ENCODE results near the gene KLHL26. TPM values are rescaled to one million over a fixed set of nuclear protein-coding genes. Genes with fewer than 3 reads are reported as not detected.

The KLHL26 gene
- total RNA-seq, 1 experiment from 2014 or later = 7.1 TPM

DNA sequence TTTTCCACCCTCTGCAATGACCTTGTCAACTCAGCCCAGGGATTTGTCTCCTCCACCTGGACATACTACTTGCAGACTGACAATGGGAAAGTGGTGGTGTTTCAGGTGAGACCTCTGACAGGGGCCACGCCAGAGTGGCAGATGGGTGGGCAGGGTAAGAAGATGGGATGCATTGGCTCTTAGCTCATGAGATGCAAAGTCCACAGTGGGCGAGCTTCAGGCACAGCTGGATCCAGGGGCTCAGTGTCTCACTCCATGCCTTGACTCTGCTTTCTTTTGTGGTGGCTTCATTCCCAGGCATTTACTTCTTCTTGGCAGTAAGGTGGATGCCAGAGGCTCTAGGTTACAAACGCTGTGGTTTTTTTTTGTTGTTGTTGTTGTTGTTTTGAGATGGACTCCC lies 20.8 kb upstream of the KLHL26 start:
- Histone ChIP-seq H3K27me3 (ENCODE audit: control insufficient read depth, insufficient read depth, low read length) (peaks cover 41% of the 10 kb centered on the region), H3K4me3 (ENCODE audit: insufficient read depth, low read depth, low read length) (no peak overlapping the region), H3K36me3 (replicated peaks; ENCODE audit: control insufficient read depth, insufficient read depth, low read length) (no peaks in the 10 kb centered on the region)
- no peak for DNase-seq

DNA sequence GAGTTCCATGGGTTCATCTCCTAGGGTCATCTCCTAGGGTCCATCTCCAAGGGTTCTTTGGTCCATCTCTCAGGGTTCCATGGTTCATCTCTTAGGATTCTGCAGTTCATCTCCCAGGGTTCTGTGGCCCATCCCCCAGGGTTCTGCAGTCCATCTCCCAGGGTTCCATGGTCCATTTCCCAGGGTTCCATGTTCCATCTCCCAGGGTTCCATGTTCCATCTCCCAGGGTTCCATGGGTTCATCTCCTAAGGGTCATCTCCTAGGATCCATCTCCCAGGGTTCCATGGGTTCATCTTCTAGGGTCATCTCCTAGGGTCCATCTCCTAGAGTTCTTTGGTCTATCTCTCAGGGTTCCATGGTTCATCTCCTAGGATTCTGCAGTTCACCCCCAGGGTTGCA lies 19.3 kb upstream of the KLHL26 start:
- no peaks in the 10 kb centered on the region for H3K36me3 ChIP-seq (replicated peaks; ENCODE audit: control insufficient read depth, insufficient read depth, low read length)
- H3K27me3 ChIP-seq (ENCODE audit: control insufficient read depth, insufficient read depth, low read length) = peaks cover 26% of the 10 kb centered on the region
- H3K4me3 ChIP-seq (ENCODE audit: insufficient read depth, low read depth, low read length) = no peak overlapping the region
- DNase-seq = no peak

DNA sequence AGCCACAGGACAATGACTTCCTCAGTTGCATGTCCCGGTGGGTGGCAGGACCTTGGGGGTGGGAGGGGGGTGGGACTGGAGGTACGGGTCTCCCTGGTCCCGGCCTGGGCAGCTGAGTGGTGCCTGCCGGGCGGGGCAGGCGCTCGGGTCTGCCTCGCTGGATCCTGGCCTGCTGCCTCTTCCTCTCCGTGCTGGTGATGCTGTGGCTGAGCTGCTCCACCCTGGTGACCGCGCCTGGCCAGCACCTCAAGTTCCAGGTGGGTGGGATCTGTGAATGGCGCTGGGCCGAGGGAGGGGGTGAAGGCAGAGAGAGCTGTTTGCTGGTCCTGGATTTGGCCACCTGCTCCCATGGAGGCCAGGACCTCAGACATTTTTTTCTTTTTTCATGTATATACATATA lies 18.6 kb upstream of the KLHL26 start:
- DNase-seq = no peak
- Histone ChIP-seq H3K27me3 (ENCODE audit: control insufficient read depth, insufficient read depth, low read length) (peaks cover 20% of the 10 kb centered on the region), H3K36me3 (replicated peaks; ENCODE audit: control insufficient read depth, insufficient read depth, low read length) (no peaks in the 10 kb centered on the region), H3K4me3 (ENCODE audit: insufficient read depth, low read depth, low read length) (no peak overlapping the region)

DNA sequence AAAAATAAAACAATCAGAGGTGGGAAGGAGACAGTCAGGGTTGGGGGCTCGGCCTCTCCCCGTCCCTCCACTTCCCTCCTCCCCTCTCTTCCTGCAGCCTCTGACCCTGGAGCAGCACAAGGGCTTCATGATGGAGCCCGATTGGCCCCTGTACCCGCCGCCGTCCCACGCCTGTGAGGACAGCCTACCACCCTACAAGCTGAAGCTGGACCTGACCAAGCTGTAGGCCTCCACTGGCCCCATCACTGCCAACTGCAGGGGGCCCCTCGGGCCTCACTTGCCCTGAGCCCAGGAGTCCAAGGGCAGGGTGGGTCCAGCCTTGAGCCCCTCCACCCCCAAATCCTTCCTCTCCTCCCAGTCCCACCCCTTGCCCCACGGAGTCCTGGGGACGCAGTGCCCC lies 16.5 kb upstream of the KLHL26 start:
- Histone ChIP-seq H3K4me3 (ENCODE audit: insufficient read depth, low read depth, low read length) (no peak overlapping the region), H3K36me3 (replicated peaks; ENCODE audit: control insufficient read depth, insufficient read depth, low read length) (no peaks in the 10 kb centered on the region), H3K27me3 (ENCODE audit: control insufficient read depth, insufficient read depth, low read length) (peaks cover 3% of the 10 kb centered on the region)
- no peak for DNase-seq

DNA sequence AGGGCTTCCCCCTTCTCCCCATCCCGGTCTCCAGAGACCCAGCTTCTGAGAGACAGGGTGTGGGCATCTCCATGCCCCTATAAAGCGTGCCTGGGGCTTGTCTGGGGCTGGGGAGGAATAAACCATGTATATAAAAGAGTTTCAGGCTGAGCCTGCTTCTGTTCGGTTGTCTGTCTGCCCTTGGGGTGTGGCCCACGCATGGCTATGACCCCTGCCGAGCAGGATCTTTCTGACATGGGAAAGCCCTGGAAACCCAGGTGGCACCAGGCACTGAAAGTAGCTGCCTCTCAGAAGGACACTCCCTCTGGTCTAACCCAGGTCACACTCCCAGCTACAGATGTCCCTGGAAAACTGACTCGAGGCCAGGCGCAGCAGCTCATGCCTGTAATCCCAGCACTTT lies 15.9 kb upstream of the KLHL26 start:
- Histone ChIP-seq H3K27me3 (ENCODE audit: control insufficient read depth, insufficient read depth, low read length) (peaks cover 2% of the 10 kb centered on the region), H3K4me3 (ENCODE audit: insufficient read depth, low read depth, low read length) (no peak overlapping the region), H3K36me3 (replicated peaks; ENCODE audit: control insufficient read depth, insufficient read depth, low read length) (no peaks in the 10 kb centered on the region)
- no peak for DNase-seq

DNA sequence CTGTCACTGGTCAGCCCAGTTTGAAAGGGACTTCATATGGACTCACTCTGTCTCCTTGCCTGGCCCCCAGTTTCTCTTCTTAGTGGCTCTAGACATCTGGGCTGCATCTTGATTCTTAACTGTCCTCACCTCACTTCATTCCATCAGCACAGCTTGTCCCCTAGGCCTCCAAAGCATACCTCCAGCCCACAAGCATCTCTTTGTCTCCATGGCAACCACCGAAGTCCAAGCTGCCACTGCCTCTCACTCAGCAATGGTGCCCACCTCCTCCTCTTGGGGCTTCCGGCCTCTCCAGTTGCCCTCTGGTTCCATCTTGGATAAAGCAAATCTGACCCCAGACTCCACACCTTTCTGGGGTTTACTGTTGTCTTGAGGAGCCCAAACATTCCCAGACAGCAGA lies 9.9 kb upstream of the KLHL26 start:
- DNase-seq = no peak

DNA sequence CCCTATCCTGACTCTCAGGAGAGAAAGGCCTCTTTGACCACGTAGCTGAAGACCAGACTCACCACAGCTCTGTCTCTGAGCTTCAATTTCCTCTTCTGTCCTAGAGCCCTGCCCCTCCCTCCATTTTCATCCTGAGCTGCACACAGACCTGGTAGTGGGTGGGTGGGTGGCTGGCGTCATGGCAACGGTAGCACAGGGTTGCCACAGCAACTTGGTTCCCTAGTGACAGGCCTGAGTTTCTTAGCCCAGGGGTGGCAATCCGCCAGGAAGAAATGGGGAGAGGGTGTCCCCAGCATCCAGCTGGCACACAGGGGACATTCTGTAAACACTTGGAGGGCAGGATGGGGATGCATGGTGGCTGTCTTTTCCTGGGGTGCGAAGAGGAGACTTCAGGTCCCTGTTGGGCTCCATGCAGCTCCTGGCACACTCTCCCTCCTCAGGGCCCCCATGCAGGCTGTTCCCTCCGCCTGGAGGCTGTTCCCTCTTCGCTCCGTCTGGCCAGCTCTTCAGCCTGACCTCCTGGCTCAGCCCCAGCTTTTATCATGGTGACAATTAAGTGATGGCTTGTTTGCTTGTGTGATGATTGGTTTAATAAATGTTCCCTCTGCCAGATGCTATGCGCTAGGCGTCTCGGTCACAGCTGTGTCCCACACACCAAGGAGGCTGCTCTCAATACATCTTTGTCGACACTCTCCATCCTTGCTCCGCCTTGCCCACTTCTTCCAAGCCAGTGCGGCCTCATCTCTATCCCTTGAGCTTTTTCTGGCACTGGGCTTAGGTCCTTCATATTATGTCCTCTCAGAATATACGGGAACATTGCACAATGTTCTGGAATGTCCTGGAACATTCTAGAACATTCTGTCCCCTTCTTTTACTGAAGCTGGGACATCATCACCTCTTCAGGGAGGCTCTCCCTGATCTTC lies 7.4 kb upstream of the KLHL26 start:
- H3K27me3 ChIP-seq (ENCODE audit: control insufficient read depth, insufficient read depth, low read length) = no peaks in the 10 kb centered on the region; the same call in 1 of the 2 replicates
- peak; percentile 40 for DNase-seq
- H3K4me3 ChIP-seq (ENCODE audit: insufficient read depth, low read depth, low read length) = no peak overlapping the region
- H3K36me3 ChIP-seq (replicated peaks; ENCODE audit: control insufficient read depth, insufficient read depth, low read length) = no peaks in the 10 kb centered on the region

More for the DNA sequence above, 9.9 kb upstream of the KLHL26 start:
- Histone ChIP-seq H3K4me3 (ENCODE audit: insufficient read depth, low read depth, low read length) (no peak overlapping the region), H3K27me3 (ENCODE audit: control insufficient read depth, insufficient read depth, low read length) (no peaks in the 10 kb centered on the region; the same call in 1 of the 2 replicates), H3K36me3 (replicated peaks; ENCODE audit: control insufficient read depth, insufficient read depth, low read length) (no peaks in the 10 kb centered on the region)

DNA sequence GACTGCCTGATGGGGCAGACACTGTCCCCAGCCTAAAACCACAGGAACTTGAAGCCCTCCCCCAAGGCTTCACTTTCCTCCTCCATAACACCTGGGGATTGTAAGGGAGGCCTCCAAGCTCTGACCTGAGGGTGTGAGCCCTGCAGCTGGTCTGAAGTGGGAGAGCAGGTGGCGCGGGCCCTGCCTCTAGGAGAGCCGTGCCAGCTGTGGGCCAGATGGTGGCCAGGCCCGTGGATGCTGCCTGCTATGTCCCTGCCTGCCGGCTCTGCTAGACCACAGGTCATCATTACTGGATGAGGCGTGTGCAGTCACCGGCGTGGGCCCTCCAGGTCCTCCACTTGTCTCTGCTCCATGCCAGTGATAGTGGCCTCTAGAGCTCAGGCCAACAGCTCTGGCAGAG lies 3.5 kb upstream of the KLHL26 start:
- H3K36me3 ChIP-seq (replicated peaks; ENCODE audit: control insufficient read depth, insufficient read depth, low read length) = no peaks in the 10 kb centered on the region
- no peak overlapping the region for H3K4me3 ChIP-seq (ENCODE audit: insufficient read depth, low read depth, low read length)
- peaks cover 2% of the 10 kb centered on the region; the same call in 1 of the 2 replicates for H3K27me3 ChIP-seq (ENCODE audit: control insufficient read depth, insufficient read depth, low read length)
- no peak for DNase-seq

DNA sequence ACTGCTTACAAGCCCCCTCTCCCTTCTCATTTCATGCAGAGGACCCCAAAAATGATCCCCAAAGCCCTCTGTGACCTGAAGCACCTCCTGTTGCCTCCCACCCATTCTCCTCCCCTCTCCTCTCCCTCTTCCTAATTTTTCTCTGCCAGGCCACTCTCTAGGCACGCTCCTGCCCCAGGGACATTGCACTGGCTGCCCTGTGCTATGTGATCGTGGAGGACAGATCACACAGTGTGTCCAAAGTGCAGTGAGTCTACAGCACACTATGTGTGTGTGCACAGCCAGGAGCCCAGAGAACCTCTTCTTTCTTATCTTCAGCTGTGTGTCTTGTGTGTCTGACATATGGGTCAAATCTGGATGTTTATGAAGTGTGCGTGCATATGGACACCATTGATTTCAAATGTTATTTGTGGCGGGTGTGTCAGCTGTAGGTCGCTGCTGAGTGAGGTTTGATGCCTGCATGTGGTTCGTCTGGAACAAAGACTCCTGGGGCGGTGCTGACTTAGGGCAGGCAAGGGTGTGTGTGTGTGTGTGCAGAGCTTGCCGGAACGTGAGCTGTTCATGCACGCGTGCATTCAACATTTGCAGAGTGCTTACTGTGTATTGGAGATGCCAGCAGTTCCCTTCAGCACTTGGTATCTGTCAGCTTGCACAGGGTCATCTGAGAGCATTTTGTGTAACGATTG lies 2.1 kb upstream of the KLHL26 start:
- H3K27me3 ChIP-seq (ENCODE audit: control insufficient read depth, insufficient read depth, low read length) = peaks cover 2% of the 10 kb centered on the region; the same call in 1 of the 2 replicates
- no peak for DNase-seq
- no peaks in the 10 kb centered on the region for H3K36me3 ChIP-seq (replicated peaks; ENCODE audit: control insufficient read depth, insufficient read depth, low read length)
- H3K4me3 ChIP-seq (ENCODE audit: insufficient read depth, low read depth, low read length) = no peak overlapping the region

DNA sequence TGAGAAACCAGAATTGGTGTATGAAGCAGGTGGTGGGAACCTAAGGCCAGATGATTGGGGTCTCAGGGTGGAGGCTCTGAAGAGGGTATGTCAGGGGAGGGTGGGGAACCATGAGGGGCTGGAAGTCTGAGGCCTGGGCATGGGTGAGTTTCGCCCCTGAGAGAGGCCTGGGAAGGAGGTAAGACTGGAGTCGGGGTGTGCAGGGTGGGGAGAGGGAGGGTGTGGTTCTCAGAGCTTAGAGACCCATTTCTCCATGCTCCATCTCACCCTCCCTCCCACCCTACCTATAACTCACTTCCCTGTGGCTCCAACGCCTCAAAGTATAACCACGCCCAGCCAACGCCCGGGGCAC lies 1.0 kb upstream of the KLHL26 start:
- H3K36me3 ChIP-seq (replicated peaks; ENCODE audit: control insufficient read depth, insufficient read depth, low read length) = no peaks in the 10 kb centered on the region
- DNase-seq = no peak
- H3K4me3 ChIP-seq (ENCODE audit: insufficient read depth, low read depth, low read length) = no peak overlapping the region
- peaks cover 2% of the 10 kb centered on the region; the same call in 1 of the 2 replicates for H3K27me3 ChIP-seq (ENCODE audit: control insufficient read depth, insufficient read depth, low read length)

DNA sequence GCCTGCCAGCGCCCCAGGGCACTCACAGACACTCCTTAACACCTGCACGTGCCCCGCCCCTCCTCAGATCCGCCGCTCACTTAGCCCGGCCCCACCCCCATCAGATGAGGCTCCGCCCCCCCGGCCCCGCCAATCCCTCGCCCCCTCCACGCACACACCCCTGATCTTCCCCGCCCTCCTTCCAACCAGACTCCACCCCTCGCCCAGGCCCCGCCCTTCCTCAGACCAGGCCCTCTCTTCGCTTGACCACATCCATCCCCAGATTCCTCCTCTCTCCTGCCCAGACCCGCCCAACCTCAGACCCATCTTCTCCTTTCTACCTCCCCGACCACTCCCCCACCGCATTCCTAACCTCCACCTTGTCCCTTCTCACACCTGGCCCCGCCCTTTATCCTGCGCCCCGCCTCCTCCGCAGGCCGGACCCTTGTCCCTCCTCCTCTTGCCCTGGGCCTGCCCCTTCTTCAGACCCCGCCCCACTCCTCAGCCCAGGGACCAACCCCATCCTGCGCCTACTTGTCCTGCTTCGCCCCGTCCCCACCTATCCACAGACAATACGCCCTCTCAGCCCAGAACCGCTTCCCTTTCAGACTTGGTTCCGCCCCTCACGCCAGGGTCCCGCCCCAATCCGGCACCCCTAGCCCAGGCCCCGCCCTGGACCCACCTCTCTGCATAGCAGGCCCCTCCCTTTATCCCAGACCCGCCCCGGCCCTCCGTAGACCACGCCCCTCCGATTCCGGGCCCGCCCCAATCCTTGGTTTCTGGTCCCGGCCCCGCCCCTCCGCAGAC lies 452 bp upstream of the KLHL26 start:
- Histone ChIP-seq H3K36me3 (replicated peaks; ENCODE audit: control insufficient read depth, insufficient read depth, low read length) (no peaks in the 10 kb centered on the region), H3K4me3 (ENCODE audit: insufficient read depth, low read depth, low read length) (peak overlapping the region; percentile 85), H3K27me3 (ENCODE audit: control insufficient read depth, insufficient read depth, low read length) (peaks cover 2% of the 10 kb centered on the region; the same call in 1 of the 2 replicates)
- DNase-seq = peak; percentile 100

DNA sequence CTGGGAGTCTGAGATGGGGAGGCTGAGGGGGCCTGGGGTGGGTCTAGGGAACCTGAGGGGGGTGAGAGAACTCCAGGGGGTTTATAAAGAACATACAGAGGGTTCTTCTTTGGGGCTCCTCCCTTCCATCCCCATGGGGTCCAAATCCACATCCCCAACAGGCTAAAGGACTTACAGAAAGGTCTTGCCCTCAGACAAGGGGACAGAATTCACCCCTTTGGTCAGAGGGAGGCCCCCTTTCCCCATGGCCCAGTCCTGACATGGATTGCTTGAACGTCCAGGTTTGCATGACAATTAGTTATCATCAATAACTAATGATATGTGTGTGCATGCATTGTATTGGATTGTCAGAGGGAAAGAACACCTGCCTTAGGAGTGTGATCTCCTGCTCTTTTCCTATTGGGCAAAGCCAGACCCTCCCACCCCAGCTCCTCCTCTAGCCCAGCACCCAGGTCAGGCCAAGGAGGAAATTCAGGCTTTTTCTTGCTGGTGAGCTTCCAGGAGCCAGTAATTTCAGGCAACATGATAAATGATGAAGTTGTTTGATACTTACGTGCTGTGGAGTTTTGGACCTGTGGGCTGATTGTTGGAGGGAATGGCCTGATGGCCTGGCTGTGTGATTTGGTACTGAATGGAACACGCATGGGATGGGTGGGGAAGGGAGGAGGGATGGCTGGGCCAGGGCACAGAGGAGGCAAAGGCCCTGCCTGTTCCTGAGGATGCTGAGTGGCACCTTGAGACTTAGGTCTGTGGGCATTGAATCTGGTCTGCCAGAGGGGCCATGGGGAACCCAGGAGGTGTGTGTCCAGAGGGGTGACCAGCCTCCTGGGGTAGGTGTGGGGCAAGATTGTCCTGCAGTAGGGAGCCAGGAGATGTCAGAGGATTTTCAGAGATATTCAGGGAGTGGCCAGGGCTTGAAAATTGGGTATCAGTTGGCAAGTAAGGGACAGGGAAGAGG lies 1.1 kb downstream of the KLHL26 start:
- peak; percentile 72 for DNase-seq
- H3K4me3 ChIP-seq (ENCODE audit: insufficient read depth, low read depth, low read length) = peak overlapping the region; percentile 85; the same call in 1 of the 2 replicates
- H3K27me3 ChIP-seq (ENCODE audit: control insufficient read depth, insufficient read depth, low read length) = peaks cover 2% of the 10 kb centered on the region; the same call in 1 of the 2 replicates
- H3K36me3 ChIP-seq (replicated peaks; ENCODE audit: control insufficient read depth, insufficient read depth, low read length) = no peaks in the 10 kb centered on the region

DNA sequence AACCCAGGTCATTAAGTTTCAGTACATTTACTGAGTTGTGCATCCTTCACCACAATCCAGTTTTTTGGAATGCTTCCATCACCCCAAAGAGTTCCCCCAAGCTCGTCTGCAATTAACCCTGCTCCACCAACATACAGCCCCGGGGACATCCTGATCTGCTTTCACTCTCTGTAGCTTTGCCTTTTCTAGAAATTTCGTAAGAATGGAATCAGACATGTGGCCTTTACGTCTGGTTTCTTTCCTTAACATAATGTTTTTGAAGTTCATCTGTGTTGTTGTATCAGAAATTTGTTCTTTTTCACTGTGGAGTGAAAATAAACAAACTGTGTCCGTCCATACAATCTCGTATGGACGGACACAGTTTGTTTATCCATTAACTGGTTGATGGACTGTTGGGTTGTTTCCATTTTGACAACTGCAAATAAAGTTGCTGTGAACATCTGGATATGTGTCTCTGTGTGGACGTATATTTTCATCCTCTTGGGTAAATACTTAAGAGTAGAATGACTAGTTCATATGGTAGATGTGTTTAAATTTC lies 2.9 kb downstream of the KLHL26 start:
- Histone ChIP-seq H3K4me3 (ENCODE audit: insufficient read depth, low read depth, low read length) (no peak overlapping the region), H3K36me3 (replicated peaks; ENCODE audit: control insufficient read depth, insufficient read depth, low read length) (no peaks in the 10 kb centered on the region), H3K27me3 (ENCODE audit: control insufficient read depth, insufficient read depth, low read length) (peaks cover 2% of the 10 kb centered on the region; the same call in 1 of the 2 replicates)
- no peak for DNase-seq

Measured in H7 (cell line).